GM12891 (cell line): Measurements from ENCODE around the gene UBE2L5.

ENCODE experiments used
- DNase-seq: peaks from one replicate; pipeline ENCODE4 v3.0.0; 2011; ENCODE audit warnings: low spot score; ENCODE audit not compliant: insufficient read length
- FAIRE-seq: peaks from 2 replicates; lab custom pipeline; 2011; peaks lifted over from hg19 to GRCh38; lab: Jason Lieb, UNC
- PAX5 ChIP-seq: IDR thresholded peaks from 2 replicates; pipeline ENCODE4 v1.6.1; 2011; ENCODE audit warnings: low read length, moderate library complexity, mild to moderate bottlenecking; ENCODE audit not compliant: insufficient read depth, severe bottlenecking
- POLR2A ChIP-seq: IDR thresholded peaks from 2 replicates; pipeline ENCODE4 v1.6.1; 2011; ENCODE audit warnings: low read depth, low read length, control low read depth
- POLR2AphosphoS5 ChIP-seq: IDR thresholded peaks from 2 replicates; pipeline ENCODE4 v1.6.1; 2011; ENCODE audit warnings: low read depth, low read length, control low read depth
- POU2F2 ChIP-seq: IDR thresholded peaks from 2 replicates; pipeline ENCODE4 v1.6.1; 2011; ENCODE audit warnings: low read depth, mild to moderate bottlenecking, control low read depth, low read length, moderate library complexity
- SPI1 ChIP-seq: IDR thresholded peaks from 2 replicates; pipeline ENCODE4 v1.6.1; 2011; ENCODE audit warnings: low read depth, low read length, control low read depth
- TAF1 ChIP-seq: IDR thresholded peaks from 2 replicates; pipeline ENCODE4 v1.6.1; 2011; ENCODE audit warnings: low read depth, low read length, control low read depth

UBE2L5 gene

DNA sequence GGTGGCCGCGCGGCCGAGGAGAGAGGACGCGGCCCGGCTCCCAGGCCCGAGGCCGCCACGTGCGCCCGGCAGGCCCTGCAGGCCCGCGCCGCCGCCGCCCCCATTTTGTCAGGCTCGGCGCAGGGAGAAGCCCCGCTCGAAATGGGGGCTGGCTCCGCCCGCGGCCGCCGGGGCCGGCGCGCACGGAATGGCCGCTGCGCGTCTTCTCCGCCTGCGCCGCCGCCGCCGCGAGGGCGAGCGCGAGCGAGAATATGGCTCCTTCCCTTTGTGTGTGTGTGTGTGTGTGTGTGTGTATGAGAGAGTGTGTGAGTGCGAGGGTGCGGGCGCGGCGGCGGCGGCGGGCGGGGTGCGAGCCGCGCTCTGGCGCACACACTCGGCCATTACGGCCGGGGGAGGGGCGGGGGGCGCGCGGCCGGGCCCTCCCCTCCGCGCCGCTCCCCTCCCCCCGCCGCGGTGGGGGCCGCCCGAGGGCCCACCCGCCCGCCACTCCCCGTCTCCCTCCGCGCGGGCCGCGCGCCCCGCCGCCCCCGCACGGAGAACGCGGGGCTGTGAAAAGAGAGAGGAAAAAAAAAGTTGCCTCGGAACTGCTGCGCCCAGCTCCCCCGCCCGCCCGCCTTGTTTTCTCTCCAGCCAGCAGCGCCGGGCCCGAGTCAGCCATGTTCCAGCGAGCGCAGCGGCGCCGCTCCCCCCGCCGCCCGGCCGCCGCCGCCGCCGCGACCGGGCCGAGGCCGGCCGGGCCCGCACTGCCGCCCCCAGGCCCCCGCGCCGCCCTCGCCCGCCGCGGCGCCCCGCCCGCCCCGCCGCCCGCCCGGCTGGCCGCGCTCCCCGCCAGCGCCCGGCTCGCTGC is 42.4 kb downstream of the UBE2L5 start:
- FAIRE-seq (peak; percentile 91), DNase-seq (peak; percentile 47)
- peak; percentile 12; the same call in 1 of the 2 replicates for TF ChIP-seq POLR2A
- TF ChIP-seq TAF1: peak; percentile 51
- TF ChIP-seq PAX5: peak; percentile 10
- TF ChIP-seq POU2F2: no peak

DNA sequence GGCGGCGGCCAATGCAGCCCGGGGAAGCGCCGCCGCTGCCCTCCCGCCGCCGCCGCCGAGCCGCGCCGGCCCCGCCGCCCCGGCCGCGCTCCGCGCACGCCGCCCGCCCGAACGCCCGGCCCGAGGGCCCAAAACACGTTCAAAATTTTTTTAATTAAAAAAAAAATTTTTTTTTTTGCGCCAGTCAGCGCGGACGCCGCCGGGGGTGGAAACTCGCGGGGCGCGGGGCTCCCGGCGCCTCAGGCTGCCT is 43.0 kb downstream of the UBE2L5 start:
- TF ChIP-seq TAF1 (no peak), POU2F2 (no peak), PAX5 (no peak), POLR2AphosphoS5 (no peak), POLR2A (no peak), SPI1 (no peak)
- DNase-seq (no peak), FAIRE-seq (no peak)

DNA sequence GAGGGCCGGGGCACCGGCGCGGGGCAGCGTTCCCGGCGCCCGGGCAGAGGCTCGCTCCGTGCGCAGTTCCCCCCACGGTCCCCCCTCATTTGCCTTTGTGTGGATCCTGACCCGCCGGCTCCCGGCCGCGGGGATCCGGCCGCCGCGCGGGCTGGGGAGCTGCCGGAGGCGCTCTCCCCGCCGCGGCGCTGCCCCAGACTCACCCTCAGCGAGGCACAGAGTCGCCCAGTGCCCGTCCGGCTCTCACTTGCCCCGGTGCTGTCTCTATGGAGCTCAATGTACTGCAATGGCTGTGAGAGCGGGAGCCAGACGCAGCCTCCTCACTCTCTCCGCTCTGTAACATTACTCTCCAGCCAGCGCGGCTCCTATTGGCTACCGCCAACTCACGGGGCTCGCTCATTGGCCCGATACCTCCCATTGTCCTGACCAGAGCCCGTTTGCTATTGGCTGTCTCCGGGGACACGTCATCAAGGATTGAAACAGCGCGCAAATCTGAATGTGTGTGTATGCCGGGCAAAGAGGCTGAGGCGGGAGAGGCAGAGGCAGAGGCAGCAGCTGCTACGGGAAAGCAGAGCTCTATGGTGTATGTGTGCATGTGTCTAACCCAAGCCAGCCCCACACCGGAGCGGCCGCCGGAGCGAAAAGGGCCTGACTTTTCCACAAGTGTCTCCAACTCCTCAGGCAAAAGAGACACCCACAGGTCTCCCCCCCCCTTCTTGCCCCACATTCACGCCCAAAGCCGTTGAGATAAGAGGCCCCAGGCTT is 43.5 kb downstream of the UBE2L5 start, which contains the start of gene HMGB1:
Gene HMGB1 (minus strand): TSS at position 344 of the 765 bp plus-strand sequence. CDS start 2,256 bp downstream, outside the sequence.
- FAIRE-seq: peak; percentile 100

DNA sequence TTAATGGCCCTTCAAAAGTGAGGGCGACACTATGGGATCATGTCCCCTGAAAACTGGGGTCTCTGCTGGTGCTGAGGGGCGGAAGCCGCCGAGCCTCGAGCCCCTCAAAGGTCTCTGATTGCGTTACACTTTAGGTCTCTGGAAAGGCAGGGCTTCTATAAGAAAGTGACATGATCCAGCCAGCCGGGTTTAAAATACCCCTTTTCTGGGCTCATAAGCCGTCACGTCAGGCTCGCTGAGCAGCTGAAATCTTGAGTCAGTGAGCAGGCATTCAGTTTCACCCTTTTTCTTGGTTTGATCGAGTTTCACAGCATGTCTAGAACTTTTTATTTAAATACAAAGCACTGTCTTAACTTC is 44.0 kb downstream of the UBE2L5 start:
- no peak for DNase-seq
- TF ChIP-seq SPI1 (no peak), POU2F2 (no peak), PAX5 (no peak), TAF1 (no peak), POLR2AphosphoS5 (no peak), POLR2A (no peak)
- FAIRE-seq: no peak

More for the DNA sequence above, 43.5 kb downstream of the UBE2L5 start, which contains the start of gene HMGB1:
- TF ChIP-seq POLR2AphosphoS5: peak; percentile 93
- peak; percentile 11; the same call in 1 of the 2 replicates for TF ChIP-seq POU2F2
- TF ChIP-seq PAX5: no peak
- peak; percentile 81 for TF ChIP-seq TAF1
- TF ChIP-seq SPI1: no peak
- peak; percentile 83 for TF ChIP-seq POLR2A
- peak; percentile 74 for DNase-seq

DNA sequence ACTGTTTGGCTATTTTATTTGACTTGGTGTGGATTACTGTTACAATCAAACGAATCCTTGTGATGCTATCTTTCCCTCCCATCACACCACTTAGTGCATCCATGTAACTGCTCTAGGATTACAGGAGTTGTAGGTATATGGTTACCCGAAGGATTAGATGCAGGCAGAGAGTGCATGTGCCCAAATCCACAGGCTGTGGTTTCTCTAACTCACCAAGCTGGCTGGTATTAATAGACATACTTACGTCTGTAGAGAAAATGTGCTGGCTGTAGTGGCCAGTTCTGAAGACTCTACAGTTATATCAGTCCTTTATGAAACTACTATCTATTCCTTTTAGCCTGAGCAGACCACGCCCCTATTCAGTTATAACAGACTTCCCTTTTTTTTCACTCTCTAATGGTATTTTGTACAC is 44.6 kb downstream of the UBE2L5 start:
- no peak for TF ChIP-seq TAF1
- peak; percentile 77 for TF ChIP-seq SPI1
- FAIRE-seq: peak; percentile 75
- no peak for DNase-seq

DNA sequence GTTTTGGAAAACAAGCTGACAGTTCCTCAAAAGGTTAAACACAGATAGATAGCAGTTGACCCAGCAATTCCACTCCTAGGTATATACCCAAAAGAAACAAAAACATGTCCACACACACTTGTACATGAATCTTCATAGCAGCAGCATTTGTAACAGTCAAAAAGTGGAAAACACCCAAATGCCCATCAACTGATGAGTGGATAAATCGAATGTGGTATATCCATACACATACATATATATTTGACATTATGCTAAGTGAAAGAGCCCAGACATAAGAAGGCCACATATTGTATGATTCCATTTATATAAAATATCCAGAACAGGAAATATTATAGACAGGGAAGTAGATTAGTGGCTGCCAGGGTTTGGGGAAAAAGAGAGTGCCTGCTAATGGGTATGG is 51.4 kb downstream of the UBE2L5 start:
- DNase-seq: no peak
- no peak for FAIRE-seq
- no peak for TF ChIP-seq POLR2A
- no peak for TF ChIP-seq POLR2AphosphoS5
- no peak for TF ChIP-seq SPI1
- no peak for TF ChIP-seq PAX5
- TF ChIP-seq POU2F2: no peak
- no peak for TF ChIP-seq TAF1

DNA sequence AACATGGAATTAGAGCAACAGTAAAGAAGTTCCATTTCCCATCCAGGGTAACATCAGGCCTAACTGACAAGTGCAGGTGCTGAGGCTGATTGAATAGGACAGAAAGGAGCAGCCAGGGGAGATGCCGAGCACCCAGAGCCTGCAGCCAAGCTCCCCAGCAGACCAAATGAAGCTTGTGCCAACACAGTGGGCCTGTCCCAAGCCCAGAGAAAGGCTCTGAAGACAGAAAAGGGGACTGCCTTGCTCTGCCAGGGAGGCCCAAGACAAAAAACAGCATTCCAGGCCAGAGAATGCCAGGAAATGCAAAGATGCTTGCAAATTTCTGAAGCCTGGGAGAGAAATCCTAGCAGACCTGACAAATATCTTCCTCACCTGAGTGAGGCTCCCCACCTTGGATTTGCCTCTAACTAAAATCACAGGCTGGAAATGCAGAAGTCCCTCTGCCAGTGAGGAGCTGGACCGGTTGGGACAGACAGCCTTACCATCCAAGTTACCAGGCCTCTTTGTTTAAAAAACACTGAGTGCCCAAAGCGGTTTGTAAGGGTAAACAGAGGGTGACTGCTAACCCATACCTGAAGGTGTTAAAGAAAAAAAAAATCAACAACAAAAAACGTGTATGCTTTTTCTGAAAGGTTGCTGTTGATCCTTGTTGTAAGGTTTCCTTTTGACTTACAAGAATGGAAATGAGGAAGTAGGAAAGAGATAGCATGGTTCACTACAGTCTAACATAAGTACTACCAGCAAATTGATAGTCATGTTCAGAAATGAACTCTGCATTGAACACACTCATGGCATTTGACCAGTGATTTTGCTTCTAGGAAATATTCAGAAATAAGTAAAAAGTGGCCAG is 55.3 kb downstream of the UBE2L5 start:
- TF ChIP-seq POLR2A (no peak), SPI1 (peak; percentile 95)

More for the DNA sequence above, 55.3 kb downstream of the UBE2L5 start:
- DNase-seq (peak; percentile 17), FAIRE-seq (peak; percentile 92)
